Skeletal muscle satellite cell (primary cell): ENCODE results near the gene GAS6.

Experiments
- H3K27me3 ChIP-seq: 2 replicates; pipeline ENCODE4 v1.7.0; 2013; ENCODE audit warnings: low read length; ENCODE audit not compliant: control insufficient read depth, insufficient read depth
- H3K36me3 ChIP-seq: 2 replicates; pipeline ENCODE4 v1.7.0; 2013; ENCODE audit warnings: mild to moderate bottlenecking, control low read depth, low read length; ENCODE audit not compliant: insufficient read depth
- H3K4me1 ChIP-seq: 2 replicates; pipeline ENCODE4 v1.7.0; 2013; ENCODE audit warnings: low read length; ENCODE audit not compliant: control insufficient read depth, insufficient read depth
- H3K4me2 ChIP-seq: 2 replicates; pipeline ENCODE4 v1.7.0; 2013; ENCODE audit warnings: mild to moderate bottlenecking, low read length
- H3K4me3 ChIP-seq: 2 replicates; pipeline ENCODE4 v1.7.0; 2013; ENCODE audit warnings: low read length
- H3K9ac ChIP-seq: 2 replicates; pipeline ENCODE4 v1.7.0; 2013; ENCODE audit warnings: mild to moderate bottlenecking, low read depth, low read length, moderate library complexity
- H3K9me3 ChIP-seq: replicated peaks from 2 replicates; pipeline ENCODE4 v1.7.0; 2013; ENCODE audit warnings: mild to moderate bottlenecking, control low read depth, low read length

GAS6 gene

DNA sequence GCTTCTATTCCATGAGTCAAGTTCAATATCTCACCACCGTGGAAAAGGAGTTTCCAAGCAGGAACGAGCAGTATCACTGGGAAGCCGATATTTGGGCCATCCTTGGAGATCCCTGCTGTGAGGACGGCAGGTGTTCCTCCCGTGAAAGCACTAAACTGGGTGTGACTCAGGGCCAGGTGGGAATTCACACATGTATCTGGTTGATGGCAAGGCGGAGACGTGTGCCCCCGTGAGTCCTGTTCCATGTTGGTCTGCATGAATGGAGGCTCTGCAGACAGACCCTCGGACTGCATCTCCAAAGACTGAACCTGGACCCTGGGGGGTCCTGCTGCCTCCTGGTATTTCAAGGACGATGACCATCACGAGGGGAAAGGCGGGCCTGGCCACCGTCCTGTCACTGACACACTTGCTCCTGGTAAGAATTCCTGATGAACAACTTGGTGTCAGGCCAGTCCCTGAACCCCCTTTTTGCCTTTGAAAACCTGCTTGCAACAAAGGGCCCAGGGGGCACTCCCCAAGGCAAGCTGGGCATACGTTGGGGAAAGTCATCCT, 22.8 kb upstream of the GAS6 start:
- no peaks in the 10 kb centered on the region for H3K36me3 ChIP-seq
- H3K4me2 ChIP-seq, result no peak overlapping the region
- no peak overlapping the region for H3K9ac ChIP-seq
- H3K27me3 ChIP-seq, result no peaks in the 10 kb centered on the region
- H3K4me1 ChIP-seq, result peaks cover 18% of the 10 kb centered on the region
- no peaks in the 10 kb centered on the region for H3K9me3 ChIP-seq
- no peak overlapping the region for H3K4me3 ChIP-seq

DNA sequence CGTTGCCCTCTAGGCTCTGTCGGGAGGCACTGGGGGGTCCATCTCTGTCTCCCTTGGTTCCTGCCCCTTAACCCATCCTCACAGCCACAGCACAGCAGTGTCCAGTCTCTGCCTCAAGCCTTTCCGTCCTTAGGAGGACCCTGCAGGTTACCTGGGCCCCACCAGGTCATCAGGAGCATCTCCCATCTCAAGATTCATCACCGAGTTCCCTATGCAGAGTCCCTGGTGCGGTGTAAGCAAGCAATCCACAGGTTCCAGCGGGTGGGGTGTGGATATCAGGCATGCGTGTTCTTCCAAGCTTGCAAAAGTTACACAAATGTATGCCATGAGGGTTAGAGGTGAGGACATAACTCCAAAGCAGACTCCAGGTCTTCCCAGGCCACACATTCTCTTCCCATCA, 20.9 kb upstream of the GAS6 start:
- H3K9me3 ChIP-seq, result no peaks in the 10 kb centered on the region
- peaks cover 27% of the 10 kb centered on the region for H3K4me1 ChIP-seq
- H3K36me3 ChIP-seq, result no peaks in the 10 kb centered on the region
- no peak overlapping the region for H3K4me2 ChIP-seq
- no peak overlapping the region for H3K4me3 ChIP-seq
- H3K9ac ChIP-seq, result no peak overlapping the region
- no peaks in the 10 kb centered on the region for H3K27me3 ChIP-seq

DNA sequence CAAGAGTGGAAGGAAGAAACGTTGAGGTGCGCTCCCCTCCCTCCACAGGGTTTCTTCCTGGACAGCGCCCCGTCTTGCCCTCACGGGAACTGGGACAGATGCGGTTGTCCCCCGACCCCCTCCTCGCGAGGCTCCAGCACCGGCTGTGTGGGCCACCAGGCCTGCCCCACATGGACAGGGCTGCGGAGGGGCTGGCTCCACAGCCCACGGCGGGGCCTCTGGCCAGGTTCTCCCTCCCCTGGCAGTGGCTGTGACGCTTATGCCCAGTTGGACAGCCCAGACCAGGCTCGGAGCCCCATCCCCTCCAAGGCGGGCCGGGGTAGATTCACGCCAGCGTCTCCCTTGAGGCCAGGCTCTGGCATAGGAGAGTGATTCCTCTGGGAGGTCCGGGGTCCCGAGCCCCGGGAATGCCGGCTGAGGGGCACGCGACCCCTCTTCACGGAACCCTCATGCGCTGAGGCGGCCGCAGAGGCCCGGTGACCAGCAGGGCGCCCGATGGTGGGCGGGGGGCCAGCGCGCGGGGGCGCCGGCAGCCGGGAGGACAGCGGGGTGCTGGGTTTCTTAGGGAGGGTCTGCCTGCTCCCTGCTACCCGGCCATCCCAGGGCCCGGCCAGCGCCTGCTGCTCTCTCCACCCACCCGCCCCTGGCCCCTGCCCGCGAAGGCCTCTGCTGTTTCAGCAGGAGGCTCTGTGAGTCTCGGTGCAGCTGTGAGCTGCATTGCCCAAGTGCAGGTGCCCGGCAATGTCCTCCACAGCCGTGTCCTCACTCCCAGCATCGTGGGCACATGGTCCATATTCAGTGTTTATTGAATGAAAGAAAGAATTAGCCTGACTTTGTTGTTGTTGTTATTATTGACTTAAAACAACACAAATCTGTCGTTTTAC, 20.3 kb upstream of the GAS6 start:
- Histone ChIP-seq H3K27me3 (no peaks in the 10 kb centered on the region), H3K4me2 (no peak overlapping the region)

DNA sequence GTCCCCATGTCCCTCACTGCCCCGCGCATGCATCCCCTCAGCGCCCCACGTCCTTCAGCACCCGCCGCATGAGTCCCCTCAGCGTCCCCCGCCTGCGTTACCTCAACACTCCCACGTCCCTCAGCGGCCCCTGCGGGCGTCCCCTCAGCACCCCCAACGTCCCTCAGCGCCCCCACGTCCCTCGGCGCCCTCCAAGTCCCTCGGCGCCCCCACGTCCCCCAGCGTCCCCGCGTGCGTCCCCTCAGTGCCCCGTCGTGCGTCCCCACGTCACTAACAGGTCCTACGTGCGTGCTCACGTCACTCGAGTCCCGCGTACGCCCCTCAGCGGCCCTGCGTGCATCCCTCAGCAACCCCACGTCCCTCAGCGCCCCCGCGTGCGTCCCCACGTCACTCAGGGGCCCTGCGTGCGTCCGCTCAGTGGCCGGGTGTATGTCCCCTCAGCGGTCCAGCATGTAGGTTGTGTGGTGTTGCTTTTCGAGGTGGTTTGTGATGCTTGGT, 19.5 kb upstream of the GAS6 start:
- Histone ChIP-seq H3K36me3 (no peaks in the 10 kb centered on the region), H3K4me2 (no peak overlapping the region), H3K4me1 (peaks cover 26% of the 10 kb centered on the region), H3K9me3 (no peaks in the 10 kb centered on the region), H3K4me3 (no peak overlapping the region), H3K27me3 (no peaks in the 10 kb centered on the region), H3K9ac (no peak overlapping the region)

More for the DNA sequence above, 20.3 kb upstream of the GAS6 start:
- no peaks in the 10 kb centered on the region for H3K9me3 ChIP-seq
- H3K4me3 ChIP-seq, result no peak overlapping the region
- H3K36me3 ChIP-seq, result no peaks in the 10 kb centered on the region
- no peak overlapping the region for H3K9ac ChIP-seq
- peaks cover 26% of the 10 kb centered on the region for H3K4me1 ChIP-seq

DNA sequence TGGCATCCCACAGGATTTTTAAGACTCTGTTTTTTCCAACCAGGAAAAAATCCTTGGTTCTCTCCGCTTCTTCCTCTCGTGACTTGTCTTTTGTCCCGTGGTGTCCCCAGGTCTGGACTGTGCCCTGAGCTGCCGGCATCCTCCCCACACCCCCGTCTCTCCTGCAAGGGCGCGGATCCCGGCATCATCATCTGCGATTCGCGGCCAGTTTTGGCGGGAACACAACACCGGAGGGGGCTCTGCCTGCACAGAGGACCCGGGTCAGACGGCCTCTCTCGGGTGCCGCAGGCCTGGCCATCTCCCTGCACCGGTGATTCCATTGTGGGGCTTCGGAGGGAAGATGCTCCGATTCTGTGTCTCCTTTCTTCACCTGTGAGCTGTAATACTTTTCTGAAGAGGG, 18.8 kb upstream of the GAS6 start:
- H3K4me3 ChIP-seq, result no peak overlapping the region
- H3K36me3 ChIP-seq, result no peaks in the 10 kb centered on the region
- no peaks in the 10 kb centered on the region for H3K9me3 ChIP-seq
- H3K27me3 ChIP-seq, result no peaks in the 10 kb centered on the region
- no peak overlapping the region for H3K9ac ChIP-seq
- H3K4me1 ChIP-seq, result peaks cover 22% of the 10 kb centered on the region
- no peak overlapping the region for H3K4me2 ChIP-seq

DNA sequence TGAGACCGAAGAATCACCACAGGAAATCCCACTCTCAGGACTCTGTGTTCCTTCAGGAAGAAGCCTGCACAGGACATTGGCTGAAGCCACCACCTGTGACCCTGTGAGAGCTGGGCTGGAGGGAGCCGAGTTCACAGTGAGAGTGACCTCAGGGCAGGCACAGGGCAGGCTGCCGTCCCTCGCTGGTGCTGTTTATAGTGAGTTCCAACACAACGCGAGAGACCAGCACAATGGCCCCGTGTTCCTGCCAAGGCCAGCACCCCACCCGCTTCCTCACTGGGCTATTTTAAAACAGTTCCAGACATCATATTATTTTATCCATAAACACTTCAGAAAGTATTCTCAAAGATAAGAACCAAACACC, 18.4 kb upstream of the GAS6 start:
- peaks cover 22% of the 10 kb centered on the region for H3K4me1 ChIP-seq
- no peaks in the 10 kb centered on the region for H3K27me3 ChIP-seq
- no peak overlapping the region for H3K9ac ChIP-seq
- H3K36me3 ChIP-seq, result no peaks in the 10 kb centered on the region
- no peaks in the 10 kb centered on the region for H3K9me3 ChIP-seq
- no peak overlapping the region for H3K4me3 ChIP-seq
- H3K4me2 ChIP-seq, result no peak overlapping the region

DNA sequence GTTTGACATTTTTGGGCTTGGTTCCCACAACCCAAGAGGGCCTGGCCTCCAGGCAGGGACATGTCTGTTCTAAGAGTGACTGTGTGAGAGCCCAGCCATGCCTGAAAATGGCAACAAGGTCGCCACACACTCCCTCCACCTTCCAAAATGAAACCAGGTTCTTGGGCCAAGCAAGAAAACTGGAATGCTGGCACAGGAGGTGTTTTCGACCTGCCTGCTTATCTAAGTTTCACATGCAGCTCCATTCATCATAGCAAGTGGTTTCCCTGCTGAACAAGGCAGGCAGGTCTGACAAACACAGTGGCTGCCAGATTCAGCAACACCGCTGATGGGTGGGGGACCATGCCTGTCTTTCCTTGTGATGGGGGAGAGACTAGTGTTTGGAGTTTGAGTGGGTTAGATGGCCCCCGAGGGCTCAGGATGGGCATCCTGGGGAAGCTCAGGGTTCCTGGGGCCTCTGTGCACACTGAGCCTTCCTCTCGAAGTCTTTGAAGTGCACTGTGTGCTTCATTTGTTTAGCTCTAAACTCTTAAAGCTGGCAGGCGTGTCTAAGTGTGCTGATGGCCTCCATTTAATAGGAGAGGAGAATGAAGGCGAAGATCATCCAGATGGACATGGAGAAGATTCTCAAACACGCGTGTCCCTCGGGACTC, 17.9 kb upstream of the GAS6 start:
- no peaks in the 10 kb centered on the region for H3K9me3 ChIP-seq
- peak overlapping the region; percentile 19 for H3K9ac ChIP-seq
- H3K4me1 ChIP-seq, result peaks cover 22% of the 10 kb centered on the region
- peak overlapping the region; percentile 3 for H3K4me2 ChIP-seq
- no peak overlapping the region for H3K4me3 ChIP-seq
- H3K36me3 ChIP-seq, result no peaks in the 10 kb centered on the region
- no peaks in the 10 kb centered on the region for H3K27me3 ChIP-seq

DNA sequence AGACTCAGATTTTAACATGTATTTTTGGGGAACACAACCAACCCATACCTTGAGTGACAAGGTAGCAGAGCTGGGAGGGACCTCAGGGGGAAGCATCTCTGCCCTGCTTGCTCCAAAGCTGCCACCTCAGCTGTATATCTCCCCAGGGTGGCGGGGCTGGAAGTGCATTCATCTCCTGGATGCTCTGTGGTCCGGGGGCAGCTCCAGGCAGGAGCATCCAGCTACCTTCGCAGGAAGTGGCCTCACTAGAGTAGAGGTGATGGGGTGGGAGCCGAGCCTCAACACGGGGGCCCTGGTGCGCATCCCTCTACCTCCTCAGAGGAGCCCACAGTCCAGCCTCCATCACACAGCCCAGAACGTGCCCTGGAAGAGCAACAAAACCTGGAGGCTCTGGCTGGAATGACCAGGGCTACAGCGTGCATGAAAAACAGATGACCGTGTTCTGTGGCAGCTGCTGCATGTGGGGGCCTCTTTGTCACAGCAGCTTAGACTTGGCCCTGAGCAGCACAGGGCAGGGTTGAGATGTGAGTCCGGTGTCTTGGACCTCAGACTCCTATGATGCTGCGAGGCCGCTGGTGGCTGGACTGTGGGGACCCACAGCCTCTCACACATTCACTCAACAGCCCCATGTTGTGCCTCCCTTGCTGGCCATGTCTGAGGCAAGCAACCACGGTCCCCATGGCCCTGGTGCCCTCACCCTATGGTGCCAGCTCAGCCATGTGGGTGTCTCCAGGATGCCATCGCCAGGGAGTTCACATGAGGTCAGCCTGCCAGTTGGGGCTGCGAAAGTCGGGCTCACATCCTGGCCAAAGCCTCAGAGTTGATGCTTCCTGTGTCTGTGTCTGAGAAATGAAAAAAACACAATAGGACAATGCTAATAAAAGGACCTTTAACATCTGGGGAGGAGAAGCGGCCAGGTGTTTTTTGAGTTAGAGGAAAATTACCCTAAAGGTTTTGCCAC, 17.1 kb upstream of the GAS6 start:
- no peak overlapping the region for H3K4me3 ChIP-seq
- peak overlapping the region; percentile 19 for H3K9ac ChIP-seq
- H3K36me3 ChIP-seq, result no peaks in the 10 kb centered on the region
- no peaks in the 10 kb centered on the region for H3K9me3 ChIP-seq
- peaks cover 22% of the 10 kb centered on the region for H3K4me1 ChIP-seq
- H3K27me3 ChIP-seq, result no peaks in the 10 kb centered on the region
- peak overlapping the region; percentile 3 for H3K4me2 ChIP-seq

DNA sequence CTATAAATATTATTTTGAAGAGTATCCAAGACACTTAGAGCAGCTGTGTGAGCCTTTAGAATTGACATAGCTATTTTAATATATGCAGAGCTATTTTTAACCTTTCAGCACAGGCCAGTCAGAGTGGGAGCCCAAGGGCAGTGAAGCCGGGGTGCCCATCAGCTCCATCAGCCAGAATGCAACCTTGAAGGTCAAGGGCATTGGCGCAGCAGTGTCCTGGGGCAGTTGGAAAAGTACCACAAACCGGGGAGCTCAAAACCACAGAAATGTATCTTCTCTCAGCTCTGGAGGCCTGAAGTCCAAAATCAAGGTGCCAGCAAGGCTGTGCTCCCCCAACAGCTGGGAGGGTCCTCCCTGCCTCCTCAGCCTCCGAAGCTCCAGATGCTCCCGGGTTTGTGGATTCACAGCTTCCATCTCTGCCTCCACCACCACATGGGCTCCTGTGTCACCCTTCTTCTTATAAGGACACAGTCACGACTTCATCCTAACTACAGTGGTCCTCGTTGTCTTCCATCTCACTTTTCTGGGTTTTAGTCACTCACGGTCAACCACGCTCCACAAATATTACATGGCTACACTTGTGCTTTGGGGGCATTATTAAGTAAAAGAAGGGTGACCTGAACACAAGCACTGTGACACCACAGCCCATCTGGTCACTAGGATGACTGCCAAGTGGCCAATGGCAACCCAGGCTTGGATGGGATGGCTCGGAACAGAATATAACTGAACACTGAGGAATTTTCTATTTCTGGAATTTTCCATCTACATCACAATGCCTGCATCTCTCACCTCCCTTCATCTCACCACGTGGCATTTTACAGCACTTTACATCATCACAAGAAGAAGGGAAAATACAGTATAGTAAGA, 15.9 kb upstream of the GAS6 start:
- Histone ChIP-seq H3K9ac (no peak overlapping the region), H3K9me3 (no peaks in the 10 kb centered on the region), H3K27me3 (no peaks in the 10 kb centered on the region), H3K4me1 (peaks cover 22% of the 10 kb centered on the region), H3K4me2 (no peak overlapping the region), H3K36me3 (no peaks in the 10 kb centered on the region), H3K4me3 (no peak overlapping the region)

DNA sequence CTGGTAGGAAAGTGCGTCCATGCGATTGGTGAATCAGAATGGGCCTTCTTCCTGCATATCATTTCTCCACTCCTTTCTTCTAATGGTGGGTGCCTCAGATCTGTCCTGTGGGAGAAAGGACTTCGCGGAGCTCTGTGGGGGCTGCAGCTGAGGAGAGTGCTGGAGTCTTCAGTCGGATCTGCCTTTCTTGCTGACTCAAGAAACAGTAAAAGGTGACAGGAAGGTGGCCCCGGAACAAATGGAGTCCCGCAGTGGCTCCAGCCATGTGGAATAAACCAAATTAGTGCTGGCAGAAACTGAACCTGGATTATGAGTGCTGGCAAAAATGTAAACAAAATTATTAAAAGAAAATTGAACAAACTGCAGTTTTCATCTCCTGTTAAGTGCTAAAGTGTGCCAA, 15.1 kb upstream of the GAS6 start:
- no peak overlapping the region for H3K9ac ChIP-seq
- H3K36me3 ChIP-seq, result no peaks in the 10 kb centered on the region

More for the DNA sequence above, 15.1 kb upstream of the GAS6 start:
- H3K27me3 ChIP-seq, result no peaks in the 10 kb centered on the region
- no peaks in the 10 kb centered on the region for H3K9me3 ChIP-seq
- H3K4me3 ChIP-seq, result no peak overlapping the region
- H3K4me2 ChIP-seq, result no peak overlapping the region
- H3K4me1 ChIP-seq, result peaks cover 22% of the 10 kb centered on the region
